Stimulated activated CD4-positive, alpha-beta T cell treated with anti-CD3 and anti-CD28 coated beads, Interleukin-15, amount 100 ng/mL, for 24 hours (primary cell): Measurements from ENCODE around the gene TSSK3.
A peak's percentile ranks its signal among the peaks of the same experiment; 100 is the strongest.

Experiments used
- DNase-seq: peaks from one replicate; pipeline ENCODE4 v3.0.0-alpha.2; 2020

TSSK3 gene

DNA sequence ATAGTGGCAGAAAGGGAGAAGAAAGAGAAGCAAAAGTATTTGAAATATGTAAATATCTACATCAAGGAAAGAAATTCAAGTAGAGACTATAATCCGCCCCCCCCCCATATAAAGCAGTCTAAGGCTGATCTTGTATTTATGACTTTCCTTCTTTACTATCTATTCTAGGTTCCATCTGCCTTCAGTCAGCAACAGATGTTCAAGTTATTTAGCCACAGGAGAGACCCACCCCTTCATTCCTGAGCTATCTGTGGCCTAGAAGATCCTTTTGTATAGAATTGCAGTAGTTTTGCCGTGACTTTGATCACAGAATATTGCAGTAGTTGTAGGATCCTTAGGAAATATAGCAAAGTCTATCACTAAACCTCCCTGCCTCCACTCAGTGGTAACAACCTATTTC is 42.6 kb downstream of the TSSK3 start:
- no peak for DNase-seq

DNA sequence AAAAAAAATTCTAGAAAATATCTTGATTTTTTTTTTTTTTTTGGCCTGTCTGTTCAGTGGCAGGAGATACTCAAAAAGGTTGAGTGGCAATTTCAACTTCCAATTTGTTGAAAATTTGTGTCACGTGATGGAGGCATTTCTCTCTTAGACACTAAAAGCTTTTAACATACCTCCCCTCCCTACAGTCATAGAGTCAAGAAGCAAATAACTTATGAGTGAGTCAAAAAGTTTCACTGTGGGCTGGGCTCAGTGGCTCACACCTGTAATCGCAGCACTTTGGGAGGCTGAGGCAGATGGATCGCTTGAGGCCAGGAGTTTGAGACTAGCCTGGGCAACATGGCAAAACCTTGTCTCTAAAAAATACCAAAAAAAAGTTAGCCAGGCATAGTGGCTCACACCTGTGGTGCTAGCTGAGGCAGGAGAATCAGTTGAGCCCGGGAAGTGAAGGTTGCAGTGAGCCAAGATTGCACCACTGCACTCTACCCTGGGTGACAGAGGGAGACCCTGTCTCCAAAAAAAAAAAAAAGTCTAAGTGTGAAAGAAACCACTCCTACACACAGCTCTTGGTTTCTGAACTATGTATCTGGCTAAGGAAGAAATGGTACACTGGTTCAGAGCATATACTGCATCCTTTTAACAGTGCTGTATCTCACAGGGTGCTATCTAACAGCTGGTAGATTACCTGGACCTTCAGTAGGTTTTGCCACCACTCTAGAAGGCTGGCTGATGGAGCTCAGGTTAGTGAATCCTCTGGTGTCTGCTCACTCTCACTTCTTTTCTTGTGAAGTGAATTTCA is 43.5 kb downstream of the TSSK3 start:
- DNase-seq: no peak

DNA sequence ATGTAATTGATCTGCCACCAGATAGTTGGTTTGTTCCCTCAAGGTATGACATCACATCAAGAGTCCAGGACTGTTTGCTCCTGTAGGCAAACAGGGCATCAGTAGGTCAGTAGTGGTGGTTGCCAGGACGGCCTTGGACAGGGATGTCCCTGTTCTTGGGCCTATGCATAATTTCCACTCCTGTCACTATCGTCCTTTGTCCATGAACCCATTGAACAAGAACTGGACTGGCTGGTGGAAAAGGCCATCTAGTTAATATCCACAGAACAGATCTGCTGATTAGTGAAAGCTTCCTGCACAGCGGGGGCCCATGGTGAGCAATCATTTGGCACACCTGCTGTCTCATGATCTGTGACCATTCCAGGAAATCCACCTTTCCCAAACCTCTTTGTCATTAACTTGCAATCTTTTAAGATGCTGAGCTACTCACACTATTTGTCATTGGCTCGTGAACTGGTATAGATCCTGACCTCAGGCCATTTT is 44.3 kb downstream of the TSSK3 start:
- DNase-seq: no peak

DNA sequence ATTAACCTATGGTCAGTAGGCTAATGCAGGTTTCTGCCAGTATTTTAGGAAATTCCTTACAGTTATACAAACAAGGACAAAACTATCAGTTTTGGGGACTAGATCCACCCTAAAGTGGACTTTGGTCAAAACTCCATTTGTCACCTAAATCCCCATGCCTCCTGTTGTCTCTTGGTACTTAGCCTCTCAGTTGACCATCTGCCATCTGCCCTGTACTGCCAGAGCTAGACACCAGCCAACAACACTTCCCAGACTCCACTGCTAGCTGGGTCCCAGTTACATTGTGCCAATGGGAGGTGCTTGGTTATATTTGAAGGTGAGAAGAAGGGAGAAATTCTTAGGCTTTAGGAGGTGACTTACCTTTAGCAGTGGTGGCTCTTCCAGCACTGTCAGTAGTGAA is 48.9 kb downstream of the TSSK3 start:
- no peak for DNase-seq

DNA sequence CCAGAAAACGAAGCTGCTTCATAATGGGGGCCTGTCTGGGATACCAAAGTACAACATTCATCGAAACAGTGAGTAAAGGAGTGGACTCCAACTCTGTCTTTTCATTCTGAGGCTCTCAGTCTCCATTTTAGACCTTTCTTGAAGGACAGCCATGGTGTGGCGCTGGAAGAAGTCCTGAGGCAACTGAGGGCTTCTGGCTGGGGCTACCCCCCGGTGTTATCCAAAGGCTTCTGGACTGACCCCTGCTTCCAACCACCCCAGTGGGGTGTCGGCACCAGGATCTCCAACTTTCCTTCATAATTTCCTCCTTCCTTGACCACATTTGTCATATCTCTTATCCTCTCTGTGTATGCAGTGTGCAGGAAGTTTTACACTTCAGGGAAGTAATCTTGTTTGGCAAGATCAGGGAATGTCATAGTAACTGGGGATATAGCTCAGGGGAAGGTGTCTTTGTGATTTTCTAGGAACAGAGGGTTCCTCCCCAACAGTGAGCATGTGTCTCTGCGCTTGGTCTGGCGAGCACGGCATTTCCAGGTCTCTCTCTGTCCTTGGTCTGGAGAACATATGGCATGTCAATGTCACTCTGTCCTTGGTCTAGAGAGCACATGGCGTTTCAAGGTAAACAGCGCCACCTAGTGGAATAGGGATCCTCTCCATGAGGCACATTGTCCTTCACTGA is 51.3 kb downstream of the TSSK3 start:
- DNase-seq: peak; percentile 80
